ENCODE results near the gene PTTG1IP. TPM values are rescaled to one million over a fixed set of nuclear protein-coding genes. Genes with fewer than 3 reads are reported as not detected.

PTTG1IP gene
- total and polyA plus RNA-seq, 10 of the 15 experiments (the other 5 are each of a cell fraction or from before 2014, with no cell fraction given) = 2.4 to 56.4 (median 44.4) TPM

DNA sequence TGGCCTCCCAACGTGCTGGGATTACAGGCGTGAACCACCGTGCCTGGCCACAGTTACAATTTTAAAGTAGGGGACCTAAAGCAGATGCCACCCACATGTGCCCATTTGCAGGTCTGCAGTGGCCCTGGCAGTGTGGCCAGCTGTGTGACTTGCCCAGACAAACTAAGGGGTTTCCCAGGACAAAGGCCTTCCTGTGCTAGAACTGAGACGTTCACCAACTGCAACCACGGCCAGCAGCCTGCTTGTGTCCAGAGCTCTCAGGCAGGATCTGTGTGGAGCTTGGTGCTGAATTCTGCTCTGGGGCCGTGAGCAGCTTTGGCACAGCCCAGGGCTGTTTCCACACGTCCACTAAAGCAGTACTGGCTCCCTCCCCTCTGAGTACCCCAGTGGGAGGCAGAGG, 10.6 kb upstream of the PTTG1IP start:
- Histone ChIP-seq H3K4me3 (no peak overlapping the region), H3K9ac (ENCODE audit: control insufficient read depth, insufficient read depth, low read length) (no peak overlapping the region), H3K36me3 (ENCODE audit: control insufficient read depth in 2 of 2, insufficient read depth in 2 of 2, low read length in 1 of 2) (no peaks in the 10 kb centered on the region; a peak in 2 of 4 replicates), H3K9me3 (replicated peaks; ENCODE audit: control insufficient read depth, insufficient read depth, low read length) (no peaks in the 10 kb centered on the region), H3K4me2 (ENCODE audit: control insufficient read depth, insufficient read depth) (no peak overlapping the region), H3K27me3 (replicated peaks in 1 of 2; ENCODE audit: control insufficient read depth in 2 of 2, insufficient read depth in 2 of 2, low read length in 1 of 2) (no peaks in the 10 kb centered on the region), H3K27ac (ENCODE audit: control insufficient read depth, insufficient read depth) (no peak overlapping the region), H3K79me2 (ENCODE audit: control insufficient read depth, insufficient read depth, low read length) (no peaks in the 10 kb centered on the region), H2AFZ (ENCODE audit: control insufficient read depth, low read depth, low read length) (no peak overlapping the region), H4K20me1 (ENCODE audit: control insufficient read depth, insufficient read depth) (no peaks in the 10 kb centered on the region), H3K4me1 (ENCODE audit: control insufficient read depth, insufficient read depth, low read length) (peaks cover 28% of the 10 kb centered on the region)
- no TSS peak for BruUV-seq (replicated peaks)
- ChIA-PET RAD21 (ENCODE audit: unreplicated experiment) (interaction anchor here (0.7 to 1.5 kb wide), 3 partner anchors 9 to 83 kb away, joined by 3 to 4 read pairs (median 4); no protein-coding TSS in a partner anchor), POLR2A (interaction anchor here (0.6 to 1.9 kb wide), 5 partner anchors 9 to 96 kb away, joined by 3 to 5 read pairs (median 3); partner anchors contain the start of gene PTTG1IP), CTCF (interaction anchor here (1.1 to 5.2 kb wide), 4 partner anchors 9 to 83 kb away, joined by 3 to 32 read pairs (median 6); partner anchors contain the start of gene UBE2G2), SMC1A (ENCODE audit: uncharacterized antibody, unreplicated experiment) (no interaction called here)
- in situ Hi-C loops (cut with MboI) (loop anchor here (10.0 kb wide), 1 partner anchor 51 kb away; no protein-coding TSS in a partner anchor), intact Hi-C loops (cut with micrococcal nuclease; ENCODE audit: unreplicated experiment) (no loop called here)
- WGBS (ENCODE audit: insufficient coverage, insufficient replicate concordance, low lambda C conversion rate, missing lambda C conversion rate) = 53% methylated on average over 7 of the region's 7 CpGs
- ATAC-seq (peak; percentile 22), FAIRE-seq (no peak), DNase-seq (ENCODE audit: low read depth, low spot score) (no peak)
- TF ChIP-seq NRF1 (conservative IDR thresholded peaks at IDR 0.05; ENCODE audit: low read depth, low read length) (no peak), CEBPZ (IDR thresholded peaks at IDR 0.05; ENCODE audit: low read depth, low read length) (no peak), SRF (IDR thresholded peaks at IDR 0.05; ENCODE audit: low read depth in 2 of 2, low read length in 2 of 2) (no peak), WRNIP1 (IDR thresholded peaks at IDR 0.05; ENCODE audit: borderline replicate concordance, low read depth, low read length) (no peak), POLR2AphosphoS5 (IDR thresholded peaks at IDR 0.05; ENCODE audit: low read length) (no peak), HDAC6 (IDR thresholded peaks at IDR 0.05; ENCODE audit: unreplicated experiment) (no peak), SUZ12 (IDR thresholded peaks at IDR 0.05; ENCODE audit: unreplicated experiment) (no peak), RUNX3 (IDR thresholded peaks at IDR 0.05; ENCODE audit: low read length) (no peak), MXI1 (IDR thresholded peaks at IDR 0.05; ENCODE audit: low read depth, low read length) (no peak), EGR1 (IDR thresholded peaks at IDR 0.05; ENCODE audit: borderline replicate concordance in 1 of 2, low read depth in 2 of 2, low read length in 2 of 2) (no peak), ATF2 (IDR thresholded peaks at IDR 0.05; ENCODE audit: low read length) (no peak), HCFC1 (IDR thresholded peaks at IDR 0.05; ENCODE audit: low read length) (no peak)
- TF ChIP-seq, protein P1, sequence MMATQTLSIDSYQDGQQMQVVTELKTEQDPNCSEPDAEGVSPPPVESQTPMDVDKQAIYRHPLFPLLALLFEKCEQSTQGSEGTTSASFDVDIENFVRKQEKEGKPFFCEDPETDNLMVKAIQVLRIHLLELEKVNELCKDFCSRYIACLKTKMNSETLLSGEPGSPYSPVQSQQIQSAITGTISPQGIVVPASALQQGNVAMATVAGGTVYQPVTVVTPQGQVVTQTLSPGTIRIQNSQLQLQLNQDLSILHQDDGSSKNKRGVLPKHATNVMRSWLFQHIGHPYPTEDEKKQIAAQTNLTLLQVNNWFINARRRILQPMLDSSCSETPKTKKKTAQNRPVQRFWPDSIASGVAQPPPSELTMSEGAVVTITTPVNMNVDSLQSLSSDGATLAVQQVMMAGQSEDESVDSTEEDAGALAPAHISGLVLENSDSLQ (IDR thresholded peaks at IDR 0.05) = no peak
- TF ChIP-seq, protein P2, sequence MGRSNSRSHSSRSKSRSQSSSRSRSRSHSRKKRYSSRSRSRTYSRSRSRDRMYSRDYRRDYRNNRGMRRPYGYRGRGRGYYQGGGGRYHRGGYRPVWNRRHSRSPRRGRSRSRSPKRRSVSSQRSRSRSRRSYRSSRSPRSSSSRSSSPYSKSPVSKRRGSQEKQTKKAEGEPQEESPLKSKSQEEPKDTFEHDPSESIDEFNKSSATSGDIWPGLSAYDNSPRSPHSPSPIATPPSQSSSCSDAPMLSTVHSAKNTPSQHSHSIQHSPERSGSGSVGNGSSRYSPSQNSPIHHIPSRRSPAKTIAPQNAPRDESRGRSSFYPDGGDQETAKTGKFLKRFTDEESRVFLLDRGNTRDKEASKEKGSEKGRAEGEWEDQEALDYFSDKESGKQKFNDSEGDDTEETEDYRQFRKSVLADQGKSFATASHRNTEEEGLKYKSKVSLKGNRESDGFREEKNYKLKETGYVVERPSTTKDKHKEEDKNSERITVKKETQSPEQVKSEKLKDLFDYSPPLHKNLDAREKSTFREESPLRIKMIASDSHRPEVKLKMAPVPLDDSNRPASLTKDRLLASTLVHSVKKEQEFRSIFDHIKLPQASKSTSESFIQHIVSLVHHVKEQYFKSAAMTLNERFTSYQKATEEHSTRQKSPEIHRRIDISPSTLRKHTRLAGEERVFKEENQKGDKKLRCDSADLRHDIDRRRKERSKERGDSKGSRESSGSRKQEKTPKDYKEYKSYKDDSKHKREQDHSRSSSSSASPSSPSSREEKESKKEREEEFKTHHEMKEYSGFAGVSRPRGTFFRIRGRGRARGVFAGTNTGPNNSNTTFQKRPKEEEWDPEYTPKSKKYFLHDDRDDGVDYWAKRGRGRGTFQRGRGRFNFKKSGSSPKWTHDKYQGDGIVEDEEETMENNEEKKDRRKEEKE (IDR thresholded peaks at IDR 0.05) = no peak
